ENCODE measurements around the gene CHST8.

DNA sequence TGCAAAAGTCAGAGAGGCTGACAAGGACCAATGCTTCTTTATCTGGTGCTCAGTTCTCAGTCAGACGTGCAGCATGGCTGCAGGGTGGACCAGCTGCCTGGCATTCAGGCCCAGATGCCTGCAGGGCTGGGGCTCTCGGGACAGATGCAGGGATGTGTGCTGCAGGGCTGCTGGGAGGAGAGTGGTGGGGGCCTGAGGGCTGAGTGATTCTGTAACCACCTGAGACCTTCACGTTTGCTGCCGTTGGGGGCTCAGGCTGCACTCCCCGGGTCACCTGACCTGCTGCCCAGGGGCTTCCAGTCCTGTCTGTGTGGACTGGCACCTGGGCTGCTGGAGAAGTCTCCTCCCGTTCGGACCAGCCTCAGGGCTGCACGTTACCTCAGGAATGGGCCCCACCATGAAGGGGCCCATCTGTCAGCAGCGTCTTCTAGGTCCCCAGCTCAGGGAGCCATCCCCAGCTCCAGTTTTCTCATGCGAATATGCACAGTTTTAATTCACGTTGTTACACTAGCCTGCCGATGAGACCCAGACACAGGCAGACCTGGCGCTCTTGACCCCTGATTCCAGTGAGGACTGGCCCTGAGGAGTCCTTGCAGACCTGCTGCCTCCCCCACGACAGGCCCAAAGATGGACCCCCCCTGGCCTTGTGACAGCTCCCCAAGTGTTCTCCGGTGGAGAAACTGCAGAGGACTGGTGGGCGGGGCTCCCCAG lies 191.8 kb downstream of the CHST8 start:
- TF ChIP-seq POLR2A (IDR thresholded peaks at IDR 0.05), result no peak
- TF ChIP-seq, protein P1, sequence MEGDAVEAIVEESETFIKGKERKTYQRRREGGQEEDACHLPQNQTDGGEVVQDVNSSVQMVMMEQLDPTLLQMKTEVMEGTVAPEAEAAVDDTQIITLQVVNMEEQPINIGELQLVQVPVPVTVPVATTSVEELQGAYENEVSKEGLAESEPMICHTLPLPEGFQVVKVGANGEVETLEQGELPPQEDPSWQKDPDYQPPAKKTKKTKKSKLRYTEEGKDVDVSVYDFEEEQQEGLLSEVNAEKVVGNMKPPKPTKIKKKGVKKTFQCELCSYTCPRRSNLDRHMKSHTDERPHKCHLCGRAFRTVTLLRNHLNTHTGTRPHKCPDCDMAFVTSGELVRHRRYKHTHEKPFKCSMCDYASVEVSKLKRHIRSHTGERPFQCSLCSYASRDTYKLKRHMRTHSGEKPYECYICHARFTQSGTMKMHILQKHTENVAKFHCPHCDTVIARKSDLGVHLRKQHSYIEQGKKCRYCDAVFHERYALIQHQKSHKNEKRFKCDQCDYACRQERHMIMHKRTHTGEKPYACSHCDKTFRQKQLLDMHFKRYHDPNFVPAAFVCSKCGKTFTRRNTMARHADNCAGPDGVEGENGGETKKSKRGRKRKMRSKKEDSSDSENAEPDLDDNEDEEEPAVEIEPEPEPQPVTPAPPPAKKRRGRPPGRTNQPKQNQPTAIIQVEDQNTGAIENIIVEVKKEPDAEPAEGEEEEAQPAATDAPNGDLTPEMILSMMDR (IDR thresholded peaks at IDR 0.05), result no peak
